GM18499 (cell line): ENCODE results near the gene CCDC187.

Source experiments
- ATAC-seq: cut with Tn5 transposase; IDR thresholded peaks from one replicate; pipeline ENCODE4 v1.9.1; 2021; ENCODE audit warnings: moderate number of reproducible peaks; ENCODE audit not compliant: insufficient read depth, unreplicated experiment

Gene CCDC187

GRCh38 chr9:136314056-136314416 is 10.1 kb upstream of the CCDC187 start:
- no peak for ATAC-seq

GRCh38 chr9:136313111-136314055 is 9.5 kb upstream of the CCDC187 start:
- ATAC-seq: no peak

- no peak for ATAC-seq
These were observed 8.5 kb upstream of the CCDC187 start for GRCh38 chr9:136312436-136312835.

- no peak for ATAC-seq
These were observed 8.1 kb upstream of the CCDC187 start for GRCh38 chr9:136312009-136312375.

GRCh38 chr9:136311051-136312008 is 7.4 kb upstream of the CCDC187 start:
- ATAC-seq: no peak

GRCh38 chr9:136310273-136311030 is 6.6 kb upstream of the CCDC187 start:
- ATAC-seq: no peak

- no peak for ATAC-seq
These were observed 5.9 kb upstream of the CCDC187 start for GRCh38 chr9:136309806-136310220.

- no peak for ATAC-seq
These were observed 5.4 kb upstream of the CCDC187 start for GRCh38 chr9:136309101-136309801.

GRCh38 chr9:136308702-136309053 is 4.8 kb upstream of the CCDC187 start:
- ATAC-seq: no peak

- ATAC-seq: no peak
These were observed 4.3 kb upstream of the CCDC187 start for GRCh38 chr9:136308006-136308701.

- no peak for ATAC-seq
These were observed 3.4 kb upstream of the CCDC187 start for GRCh38 chr9:136307215-136307750.

GRCh38 chr9:136306211-136307208 is 2.6 kb upstream of the CCDC187 start:
- ATAC-seq: no peak

- no peak for ATAC-seq
These were observed 1.9 kb upstream of the CCDC187 start for GRCh38 chr9:136305804-136306203.

GRCh38 chr9:136304981-136305380 is 1.1 kb upstream of the CCDC187 start:
- no peak for ATAC-seq

- ATAC-seq: no peak
These were observed 562 bp upstream of the CCDC187 start for GRCh38 chr9:136304456-136304855.

- no peak for ATAC-seq
These were observed 649 bp downstream of the CCDC187 start for GRCh38 chr9:136303066-136303824.

GRCh38 chr9:136302527-136302926 is 1.4 kb downstream of the CCDC187 start:
- no peak for ATAC-seq
